ENCODE measurements around the gene EMP1. TPM values are rescaled to one million over a fixed set of nuclear protein-coding genes. Genes with fewer than 3 reads are reported as not detected.

The EMP1 gene
- total RNA-seq, 4 donors from 2014 or later, result 43.2 to 837 (median 738) TPM

- Histone ChIP-seq H3K27ac (no peak overlapping the region), H3K9me3 (no peaks in the 10 kb centered on the region), H3K4me3 (no peak overlapping the region), H3K4me1 (peaks cover 0 to 10% (median 2%) of the 10 kb centered on the region in 4 donors), H3K36me3 (no peaks in the 10 kb centered on the region), H3K27me3 (no peaks in the 10 kb centered on the region)
- no peak for DNase-seq
- in situ Hi-C loops (cut with MboI; ENCODE audit: low pct_ligation_motif_present in 1 of 4, low pct_unique_long_range_greater_than_20kb in 1 of 4, low sequenced_read_pairs in 3 of 4), result no loop called here
- WGBS, 2 donors (ENCODE audit: low coverage in 1 of 2), result 52 to 59% methylated on average over 2 to 3 of the region's 3 CpGs
- intact Hi-C loops (cut with DNase I; ENCODE audit: low total_unique reads), result no loop called here
- TF ChIP-seq POLR2A (IDR thresholded peaks at IDR 0.05), result no peak
- no peak for TF ChIP-seq POLR2AphosphoS5 (IDR thresholded peaks at IDR 0.05)
- no peak for TF ChIP-seq EP300 (IDR thresholded peaks at IDR 0.05; ENCODE audit: low read depth)
- TF ChIP-seq CTCF (IDR thresholded peaks at IDR 0.05), result no peak
Measured at GRCh38 chr12:13181375-13182070, 15.0 kb upstream of the EMP1 start.

GRCh38 chr12:13182881-13183280, 13.6 kb upstream of the EMP1 start:
- H3K9me3 ChIP-seq, result no peaks in the 10 kb centered on the region
- peaks cover 0 to 10% (median 2%) of the 10 kb centered on the region in 4 donors for H3K4me1 ChIP-seq
- no peak overlapping the region for H3K4me3 ChIP-seq
- DNase-seq, result no peak
- intact Hi-C loops (cut with DNase I; ENCODE audit: low total_unique reads), result no loop called here
- no peak for TF ChIP-seq POLR2A (IDR thresholded peaks at IDR 0.05)
- no peak for TF ChIP-seq CTCF (IDR thresholded peaks at IDR 0.05)
- no peak for TF ChIP-seq POLR2AphosphoS5 (IDR thresholded peaks at IDR 0.05)
- TF ChIP-seq EP300 (IDR thresholded peaks at IDR 0.05; ENCODE audit: low read depth), result no peak
- 85% methylated on average over 1 of the region's 1 CpG; no CpG with 5 or more reads in 1 of the 2 donors for WGBS, 2 donors (ENCODE audit: low coverage in 1 of 2)
- no peaks in the 10 kb centered on the region for H3K36me3 ChIP-seq
- in situ Hi-C loops (cut with MboI; ENCODE audit: low pct_ligation_motif_present in 1 of 4, low pct_unique_long_range_greater_than_20kb in 1 of 4, low sequenced_read_pairs in 3 of 4), result no loop called here
- no peak overlapping the region for H3K27ac ChIP-seq
- H3K27me3 ChIP-seq, result no peaks in the 10 kb centered on the region

- in situ Hi-C loops (cut with MboI; ENCODE audit: low pct_ligation_motif_present in 1 of 4, low pct_unique_long_range_greater_than_20kb in 1 of 4, low sequenced_read_pairs in 3 of 4), result no loop called here
- H3K36me3 ChIP-seq, result no peaks in the 10 kb centered on the region
- H3K4me1 ChIP-seq, result peaks cover 0 to 9% (median 2%) of the 10 kb centered on the region in 4 donors
- no peaks in the 10 kb centered on the region for H3K9me3 ChIP-seq
- no peak for DNase-seq
- intact Hi-C loops (cut with DNase I; ENCODE audit: low total_unique reads), result no loop called here
- no peaks in the 10 kb centered on the region for H3K27me3 ChIP-seq
- H3K27ac ChIP-seq, result no peak overlapping the region
- no peak overlapping the region for H3K4me3 ChIP-seq
- no peak for TF ChIP-seq POLR2AphosphoS5 (IDR thresholded peaks at IDR 0.05)
- no peak for TF ChIP-seq EP300 (IDR thresholded peaks at IDR 0.05; ENCODE audit: low read depth)
- no peak for TF ChIP-seq POLR2A (IDR thresholded peaks at IDR 0.05)
- no peak for TF ChIP-seq CTCF (IDR thresholded peaks at IDR 0.05)
Measured at GRCh38 chr12:13183620-13184019, 12.9 kb upstream of the EMP1 start.

GRCh38 chr12:13186302-13186701, 10.2 kb upstream of the EMP1 start:
- Histone ChIP-seq H3K9me3 (no peaks in the 10 kb centered on the region), H3K27me3 (no peaks in the 10 kb centered on the region), H3K4me3 (no peak overlapping the region), H3K4me1 (no peaks in the 10 kb centered on the region), H3K27ac (no peak overlapping the region), H3K36me3 (no peaks in the 10 kb centered on the region)
- in situ Hi-C loops (cut with MboI; ENCODE audit: low pct_ligation_motif_present in 1 of 4, low pct_unique_long_range_greater_than_20kb in 1 of 4, low sequenced_read_pairs in 3 of 4) (no loop called here), intact Hi-C loops (cut with DNase I; ENCODE audit: low total_unique reads) (no loop called here)
- TF ChIP-seq CTCF (IDR thresholded peaks at IDR 0.05), result no peak
- no peak for TF ChIP-seq POLR2A (IDR thresholded peaks at IDR 0.05)
- no peak for TF ChIP-seq EP300 (IDR thresholded peaks at IDR 0.05; ENCODE audit: low read depth)
- no peak for TF ChIP-seq POLR2AphosphoS5 (IDR thresholded peaks at IDR 0.05)
- DNase-seq, result no peak
- 87 to 88% methylated on average over 3 to 4 of the region's 4 CpGs for WGBS, 2 donors (ENCODE audit: low coverage in 1 of 2)

Measured in transverse colon (tissue), 4 donors.